NCI-H1436 treated with DMSO at 0.1 percent for 48 hours (cell line): ENCODE data around the gene TPGS1.
"Not testable (repeated sequence)": the region's sequence is repeated elsewhere in the genome, so short reads cannot be mapped to it uniquely, and the experiment has no call there.

Experiments
- DNase-seq: peaks from one replicate; lab custom pipeline; 2025; lab: John Stamatoyannopoulos, UW

Gene TPGS1

GRCh38 chr19:475360-475759, 31.9 kb upstream of the TPGS1 start:
- DNase-seq, result no peak

GRCh38 chr19:478236-478903, 28.9 kb upstream of the TPGS1 start:
- no peak for DNase-seq

GRCh38 chr19:478976-479375, 28.3 kb upstream of the TPGS1 start:
- no peak for DNase-seq

- no peak for DNase-seq
These were observed 27.1 kb upstream of the TPGS1 start for GRCh38 chr19:480016-480855.

- DNase-seq, result not testable (repeated sequence)
These were observed 26.2 kb upstream of the TPGS1 start for GRCh38 chr19:481100-481499.

- no peak for DNase-seq
These were observed 24.9 kb upstream of the TPGS1 start for GRCh38 chr19:482186-483041.

- no peak for DNase-seq
These were observed 23.8 kb upstream of the TPGS1 start for GRCh38 chr19:483332-484072.

GRCh38 chr19:484494-484893, 22.8 kb upstream of the TPGS1 start:
- DNase-seq, result no peak

- DNase-seq, result no peak
These were observed 22.2 kb upstream of the TPGS1 start for GRCh38 chr19:485077-485476.

GRCh38 chr19:485583-486236, 21.6 kb upstream of the TPGS1 start:
- DNase-seq, result no peak

- peak; percentile 33 for DNase-seq
These were observed 18.5 kb upstream of the TPGS1 start for GRCh38 chr19:488505-489417.

- DNase-seq, result no peak
These were observed 17.7 kb upstream of the TPGS1 start for GRCh38 chr19:489418-490196.

- no peak for DNase-seq
These were observed 16.1 kb upstream of the TPGS1 start for GRCh38 chr19:491146-491741.

- no peak for DNase-seq
These were observed 15.2 kb upstream of the TPGS1 start for GRCh38 chr19:492091-492531.

GRCh38 chr19:493391-494170, 13.7 kb upstream of the TPGS1 start:
- no peak for DNase-seq

GRCh38 chr19:494171-495080, 12.9 kb upstream of the TPGS1 start:
- DNase-seq, result no peak

GRCh38 chr19:495081-495401, 12.3 kb upstream of the TPGS1 start:
- no peak for DNase-seq
